ENCODE data around the gene ENTHD1. TPM values are rescaled to one million over a fixed set of nuclear protein-coding genes. Genes with fewer than 3 reads are reported as not detected.

Gene ENTHD1
- total and polyA plus RNA-seq, 2 donors (not counting 3 experiments of a cell fraction or from before 2014, with no cell fraction given) = not detected

GRCh38 chr22:39748877-39749276, 144.7 kb downstream of the ENTHD1 start:
- CTCF ChIA-PET = interaction anchor here (1.3 to 1.4 kb wide), 2 partner anchors 276 kb away, joined by 3 to 4 read pairs; no protein-coding TSS in a partner anchor
- POLR2A ChIA-PET = no interaction called here
- dilution Hi-C loops (cut with MboI; ENCODE audit: extremely low pct_ligation_motif_present, low sequenced_read_pairs) (no loop called here), intact Hi-C loops (cut with micrococcal nuclease) (no loop called here)
- no peak overlapping the region for H3K9ac ChIP-seq (replicated peaks; ENCODE audit: extremely low read depth, insufficient read depth, low read length)
- no peak overlapping the region for H3K4me3 ChIP-seq (replicated peaks in 1 of 3; ENCODE audit: insufficient read depth in 1 of 3, low read depth in 1 of 3, low read length in 3 of 3)
- DNase-seq (ENCODE audit: low read depth, low spot score) (no peak), FAIRE-seq (no peak)
- peaks cover 5 to 33% of the 10 kb centered on the region in 2 experiments for H3K27me3 ChIP-seq (ENCODE audit: control insufficient read depth in 2 of 2, insufficient read depth in 2 of 2, low read length in 2 of 2)
- no peaks in the 10 kb centered on the region for H3K9me1 ChIP-seq (replicated peaks; ENCODE audit: control insufficient read depth, extremely low read depth, insufficient read depth, low read length)
- H3K4me2 ChIP-seq (ENCODE audit: insufficient read depth, low read length) = no peak overlapping the region
- no peak overlapping the region for H3K27ac ChIP-seq (ENCODE audit: insufficient read depth, low read depth, low read length)
- H2AFZ ChIP-seq (ENCODE audit: low read depth, low read length) = no peak overlapping the region
- TF ChIP-seq POLR2AphosphoS5 (IDR thresholded peaks at IDR 0.05; ENCODE audit: insufficient read depth, low read depth, low read length) (no peak), JUN (IDR thresholded peaks at IDR 0.05; ENCODE audit: borderline replicate concordance, insufficient read depth, insufficient read length, low read depth) (no peak), CTCF (IDR thresholded peaks at IDR 0.05; ENCODE audit: extremely low read depth in 1 of 2, insufficient read depth in 1 of 2, low read depth in 1 of 2, low read length in 2 of 2) (no peak)
- H3K79me2 ChIP-seq (ENCODE audit: control insufficient read depth, insufficient read depth, low read length) = no peaks in the 10 kb centered on the region
- H4K20me1 ChIP-seq (replicated peaks; ENCODE audit: control insufficient read depth, extremely low read depth, insufficient read depth, low read length) = no peaks in the 10 kb centered on the region
- H3K9me3 ChIP-seq (replicated peaks; ENCODE audit: control insufficient read depth, insufficient read depth, low read length) = no peaks in the 10 kb centered on the region
- H3K36me3 ChIP-seq (ENCODE audit: control insufficient read depth in 2 of 2, extremely low read depth in 1 of 2, insufficient read depth in 2 of 2, low read length in 2 of 2) = no peaks in the 10 kb centered on the region
- BruUV-seq (replicated peaks) = no TSS peak
- H3K4me1 ChIP-seq (ENCODE audit: control insufficient read depth, extremely low read depth, insufficient read depth, low read length) = no peaks in the 10 kb centered on the region

GRCh38 chr22:39746600-39747262, 146.8 kb downstream of the ENTHD1 start:
- dilution Hi-C loops (cut with MboI; ENCODE audit: extremely low pct_ligation_motif_present, low sequenced_read_pairs) = no loop called here
- no peak overlapping the region for H3K4me2 ChIP-seq (ENCODE audit: insufficient read depth, low read length)
- FAIRE-seq = no peak

More at GRCh38 chr22:39746600-39747262, 146.8 kb downstream of the ENTHD1 start:
- POLR2A ChIA-PET = interaction anchor here (0.7 kb wide), 1 partner anchor 7 kb away, joined by 3 read pairs; no protein-coding TSS in a partner anchor
- CTCF ChIA-PET = interaction anchor here (1.1 kb wide), 1 partner anchor 278 kb away, joined by 4 read pairs; no protein-coding TSS in a partner anchor
- no peaks in the 10 kb centered on the region for H4K20me1 ChIP-seq (replicated peaks; ENCODE audit: control insufficient read depth, extremely low read depth, insufficient read depth, low read length)
- H3K27ac ChIP-seq (ENCODE audit: insufficient read depth, low read depth, low read length) = no peak overlapping the region
- intact Hi-C loops (cut with micrococcal nuclease) = no loop called here
- no peaks in the 10 kb centered on the region for H3K4me1 ChIP-seq (ENCODE audit: control insufficient read depth, extremely low read depth, insufficient read depth, low read length)
- H3K9me3 ChIP-seq (replicated peaks; ENCODE audit: control insufficient read depth, insufficient read depth, low read length) = no peaks in the 10 kb centered on the region
- no peak for DNase-seq (ENCODE audit: low read depth, low spot score)
- H3K9ac ChIP-seq (replicated peaks; ENCODE audit: extremely low read depth, insufficient read depth, low read length) = no peak overlapping the region
- TF ChIP-seq CTCF (IDR thresholded peaks at IDR 0.05; ENCODE audit: extremely low read depth in 1 of 2, insufficient read depth in 1 of 2, low read depth in 1 of 2, low read length in 2 of 2) = no peak
- no peaks in the 10 kb centered on the region for H3K79me2 ChIP-seq (ENCODE audit: control insufficient read depth, insufficient read depth, low read length)
- H2AFZ ChIP-seq (ENCODE audit: low read depth, low read length) = no peak overlapping the region
- H3K27me3 ChIP-seq (ENCODE audit: control insufficient read depth in 2 of 2, insufficient read depth in 2 of 2, low read length in 2 of 2) = peaks cover 2 to 24% of the 10 kb centered on the region in 2 experiments
- H3K9me1 ChIP-seq (replicated peaks; ENCODE audit: control insufficient read depth, extremely low read depth, insufficient read depth, low read length) = no peaks in the 10 kb centered on the region
- no peaks in the 10 kb centered on the region for H3K36me3 ChIP-seq (ENCODE audit: control insufficient read depth in 2 of 2, extremely low read depth in 1 of 2, insufficient read depth in 2 of 2, low read length in 2 of 2)
- BruUV-seq (replicated peaks) = no TSS peak
- no peak overlapping the region for H3K4me3 ChIP-seq (replicated peaks in 1 of 3; ENCODE audit: insufficient read depth in 1 of 3, low read depth in 1 of 3, low read length in 3 of 3)
